ENCODE data around the gene GPR152.

DNA sequence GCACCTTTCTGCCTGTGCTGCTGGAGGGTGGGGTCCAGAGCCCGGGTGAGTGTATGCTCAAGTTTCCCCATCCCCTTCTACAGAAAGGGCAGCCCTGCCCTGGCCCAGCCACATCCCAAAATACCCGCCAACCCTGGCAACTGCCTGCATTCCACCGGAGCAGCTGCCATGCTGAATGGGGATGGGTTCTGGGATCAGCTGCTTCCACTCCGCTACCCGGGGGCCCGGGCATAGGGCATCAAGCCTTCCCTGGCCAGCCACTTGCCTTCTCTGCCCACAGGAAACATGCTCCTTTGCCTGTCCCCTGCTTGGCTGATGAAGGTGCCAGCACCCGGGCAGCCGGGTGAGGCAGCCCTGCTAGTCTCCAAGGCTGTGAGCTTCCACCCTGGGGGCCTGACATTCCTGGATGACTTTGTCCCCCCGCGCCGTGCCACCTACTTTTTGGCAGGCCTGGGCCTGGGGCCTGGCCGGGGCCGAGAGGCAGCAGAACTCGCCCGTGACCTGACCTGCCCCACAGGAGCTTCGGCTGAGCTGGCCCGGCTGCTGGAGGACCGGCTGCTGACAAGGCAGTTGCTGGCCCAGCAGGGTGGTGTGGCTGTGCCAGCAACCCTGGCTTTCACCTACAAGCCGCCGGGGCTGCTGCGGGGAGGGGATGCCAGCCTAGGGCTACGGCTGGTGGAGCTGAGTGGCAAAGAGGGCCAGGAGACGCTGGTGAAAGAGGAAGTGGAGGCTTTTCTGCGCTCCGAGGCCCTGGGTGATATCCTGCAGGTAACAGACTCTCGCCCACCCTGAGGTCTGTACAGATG is 33.9 kb downstream of the GPR152 start:
- TF ChIP-seq, protein P1, sequence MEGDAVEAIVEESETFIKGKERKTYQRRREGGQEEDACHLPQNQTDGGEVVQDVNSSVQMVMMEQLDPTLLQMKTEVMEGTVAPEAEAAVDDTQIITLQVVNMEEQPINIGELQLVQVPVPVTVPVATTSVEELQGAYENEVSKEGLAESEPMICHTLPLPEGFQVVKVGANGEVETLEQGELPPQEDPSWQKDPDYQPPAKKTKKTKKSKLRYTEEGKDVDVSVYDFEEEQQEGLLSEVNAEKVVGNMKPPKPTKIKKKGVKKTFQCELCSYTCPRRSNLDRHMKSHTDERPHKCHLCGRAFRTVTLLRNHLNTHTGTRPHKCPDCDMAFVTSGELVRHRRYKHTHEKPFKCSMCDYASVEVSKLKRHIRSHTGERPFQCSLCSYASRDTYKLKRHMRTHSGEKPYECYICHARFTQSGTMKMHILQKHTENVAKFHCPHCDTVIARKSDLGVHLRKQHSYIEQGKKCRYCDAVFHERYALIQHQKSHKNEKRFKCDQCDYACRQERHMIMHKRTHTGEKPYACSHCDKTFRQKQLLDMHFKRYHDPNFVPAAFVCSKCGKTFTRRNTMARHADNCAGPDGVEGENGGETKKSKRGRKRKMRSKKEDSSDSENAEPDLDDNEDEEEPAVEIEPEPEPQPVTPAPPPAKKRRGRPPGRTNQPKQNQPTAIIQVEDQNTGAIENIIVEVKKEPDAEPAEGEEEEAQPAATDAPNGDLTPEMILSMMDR (conservative IDR thresholded peaks at IDR 0.05 in 1 of 2, IDR thresholded peaks at IDR 0.05 in 1 of 2; ENCODE audit: extremely low read depth in 1 of 2, insufficient read depth in 1 of 2, low read depth in 1 of 2, low read length in 2 of 2): no peak
- no peak for TF ChIP-seq EZH2 (IDR thresholded peaks at IDR 0.05; ENCODE audit: borderline replicate concordance, low read length)
